ENCODE results near the gene WEE2. TPM values are rescaled to one million over a fixed set of nuclear protein-coding genes. Genes with fewer than 3 reads are reported as not detected.
"Not testable (repeated sequence)": the region's sequence is repeated elsewhere in the genome, so short reads cannot be mapped to it uniquely, and the experiment has no call there.

The WEE2 gene
- polyA plus RNA-seq, 4 donors, result 0.21 to 0.43 (median 0.31) TPM

DNA sequence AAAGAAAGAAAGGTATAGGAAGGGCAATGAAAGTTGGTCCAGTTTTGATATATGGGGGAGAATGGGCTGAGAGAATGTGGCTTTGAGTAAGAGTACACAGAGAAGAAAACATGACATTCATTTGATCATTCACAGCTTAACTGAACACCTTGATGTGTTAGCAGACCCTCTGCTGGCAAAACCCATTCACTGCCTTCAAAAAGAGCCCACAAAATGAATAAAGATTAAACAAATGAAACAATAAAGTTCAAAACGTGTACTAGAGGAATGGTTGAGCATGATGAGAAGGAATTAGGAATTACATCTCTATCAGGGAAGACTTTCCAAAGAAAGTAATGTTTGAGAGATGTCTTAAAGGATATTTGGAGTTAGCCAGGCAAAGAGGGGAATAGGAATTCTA is 2.1 kb downstream of the WEE2 start:
- DNase-seq (ENCODE audit: low read depth in 4 of 4, low spot score in 3 of 4), result no peak

GRCh38 chr7:141712603-141713255 is 4.6 kb downstream of the WEE2 start:
- no peak for DNase-seq (ENCODE audit: low read depth in 4 of 4, low spot score in 3 of 4)

DNA sequence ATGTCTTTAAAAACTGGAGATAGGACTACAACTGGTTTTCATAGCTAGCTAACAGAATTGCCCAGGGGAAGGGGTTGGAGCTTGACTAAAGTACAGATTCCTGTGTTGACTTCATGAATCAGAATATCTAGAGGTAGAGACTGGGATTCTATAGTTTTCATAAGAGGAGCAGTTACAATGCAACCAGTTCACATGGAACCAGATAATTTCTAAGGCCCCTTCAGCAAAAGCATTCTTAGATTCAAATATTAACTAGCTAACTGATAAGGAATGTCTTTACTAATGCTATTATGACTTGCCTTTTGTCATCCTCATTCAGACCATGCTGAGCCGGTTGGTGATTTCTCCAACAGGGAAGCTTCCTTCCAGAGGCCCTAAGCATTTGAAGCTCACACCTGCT is 5.7 kb downstream of the WEE2 start:
- no peak for DNase-seq (ENCODE audit: low read depth in 4 of 4, low spot score in 3 of 4)

DNA sequence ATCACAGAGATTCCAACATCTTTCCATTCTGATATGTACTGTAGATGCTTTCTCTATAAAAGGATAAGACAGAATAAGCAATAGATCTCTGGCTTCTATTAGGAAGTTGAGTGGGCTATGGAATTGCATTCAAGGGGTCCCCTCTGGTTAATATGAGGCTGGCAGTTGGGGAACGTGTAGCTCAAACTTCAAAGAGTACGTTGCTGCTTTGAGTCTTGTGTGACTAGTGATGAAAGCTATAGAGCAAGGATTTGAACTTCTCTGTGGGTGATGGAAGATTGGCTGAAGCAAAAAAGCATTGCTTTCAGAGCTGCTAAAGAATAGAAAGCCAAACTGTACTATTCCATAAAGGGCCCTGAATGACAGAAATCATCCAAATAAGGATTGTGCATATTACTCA is 6.4 kb downstream of the WEE2 start:
- DNase-seq (ENCODE audit: low read depth in 4 of 4, low spot score in 3 of 4), result no peak

GRCh38 chr7:141715018-141715417 is 6.9 kb downstream of the WEE2 start:
- no peak for DNase-seq (ENCODE audit: low read depth in 4 of 4, low spot score in 3 of 4)

GRCh38 chr7:141715794-141716689 is 7.9 kb downstream of the WEE2 start:
- DNase-seq (ENCODE audit: low read depth in 4 of 4, low spot score in 3 of 4), result no peak

- no peak for DNase-seq (ENCODE audit: low read depth in 4 of 4, low spot score in 3 of 4)
Measured at GRCh38 chr7:141717450-141717849, 9.3 kb downstream of the WEE2 start.

DNA sequence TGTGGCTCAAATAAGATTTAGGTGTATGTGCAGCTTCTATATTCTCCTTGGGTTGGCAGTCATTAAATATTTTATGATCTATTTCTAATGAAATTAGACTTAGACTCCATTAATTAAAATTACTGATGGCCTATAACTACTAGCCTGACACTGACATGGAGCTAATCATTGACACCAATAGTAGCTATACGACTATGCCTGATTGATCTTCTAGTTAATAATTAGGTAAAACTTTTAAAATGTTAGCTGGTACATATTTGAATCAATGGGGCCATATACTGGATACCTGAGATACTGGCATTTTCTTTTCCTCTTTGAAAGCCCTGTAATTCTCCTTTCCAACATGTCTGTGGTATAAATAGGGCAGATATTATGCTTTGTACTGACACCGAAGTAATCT is 14.4 kb downstream of the WEE2 start:
- DNase-seq (ENCODE audit: low read depth in 4 of 4, low spot score in 3 of 4), result no peak

DNA sequence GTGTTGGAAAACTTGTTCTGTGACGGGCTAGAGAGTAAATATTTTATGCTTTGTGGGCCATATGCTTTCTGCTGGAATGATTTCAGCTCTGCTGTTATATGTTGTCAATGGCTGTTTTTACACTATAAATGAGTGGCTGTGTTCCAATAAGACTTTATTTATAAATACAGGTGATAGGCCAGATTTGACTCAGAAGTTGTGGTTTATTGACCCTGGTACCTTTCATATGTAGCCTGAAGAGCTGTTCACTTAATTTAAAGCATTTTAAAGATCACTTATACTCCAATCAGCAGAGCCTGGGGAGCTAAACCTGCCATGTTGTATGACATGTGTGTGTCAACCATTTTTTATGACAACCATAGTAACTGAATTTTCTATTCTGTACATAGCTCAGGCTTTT is 20.9 kb downstream of the WEE2 start:
- no peak for DNase-seq (ENCODE audit: low read depth in 4 of 4, low spot score in 3 of 4)

GRCh38 chr7:141731476-141732149 is 23.5 kb downstream of the WEE2 start:
- DNase-seq (ENCODE audit: low read depth in 4 of 4, low spot score in 3 of 4), result no peak

DNA sequence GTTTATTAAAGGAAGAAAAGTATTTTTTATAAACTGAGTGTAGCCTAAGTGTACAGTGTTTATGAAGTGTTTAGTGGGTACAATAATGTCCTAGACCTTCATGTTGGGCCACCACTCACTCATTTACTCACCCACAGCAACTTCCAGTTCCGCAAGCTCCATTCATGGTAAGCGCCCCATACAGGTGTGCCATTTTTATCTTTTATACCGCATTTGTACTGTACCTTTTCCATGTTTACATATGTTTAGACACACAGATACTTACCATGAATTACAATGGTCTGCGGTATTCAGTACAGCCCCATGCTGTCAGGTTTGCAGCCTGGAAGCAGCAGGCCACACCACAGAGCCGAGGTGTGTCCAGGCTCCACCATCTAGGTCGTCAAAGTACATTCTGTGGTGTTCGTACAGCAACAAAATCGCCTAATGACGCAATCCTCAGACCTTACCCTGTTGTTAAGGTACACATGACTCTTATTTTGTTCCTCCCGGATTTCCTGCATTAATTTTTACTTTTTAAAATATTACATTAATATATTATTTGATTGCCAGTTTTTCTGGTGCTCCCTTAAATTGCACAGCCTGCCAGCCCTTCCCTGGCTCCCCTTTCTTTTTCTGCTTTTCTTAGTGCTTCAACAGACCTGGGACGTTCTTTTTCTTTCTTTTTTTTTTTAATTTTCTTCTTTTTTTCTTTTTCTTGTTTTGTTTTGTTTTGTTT is 29.1 kb downstream of the WEE2 start:
- DNase-seq (ENCODE audit: low read depth in 4 of 4, low spot score in 3 of 4), result peak in 1 of 4 donors; percentile 2

- peak; percentile 87 to 96 (median 92) for DNase-seq (ENCODE audit: low read depth in 4 of 4, low spot score in 3 of 4)
Measured at GRCh38 chr7:141737836-141738591, 29.9 kb downstream of the WEE2 start, which contains the start of gene SSBP1. SSBP1 (plus strand) TSS chr7:141738358; CDS start chr7:141739167, 809 bp downstream.

GRCh38 chr7:141738592-141739013 is 30.4 kb downstream of the WEE2 start:
- no peak for DNase-seq (ENCODE audit: low read depth in 4 of 4, low spot score in 3 of 4)

GRCh38 chr7:141739250-141739649 is 31.1 kb downstream of the WEE2 start:
- no peak for DNase-seq (ENCODE audit: low read depth in 4 of 4, low spot score in 3 of 4)

DNA sequence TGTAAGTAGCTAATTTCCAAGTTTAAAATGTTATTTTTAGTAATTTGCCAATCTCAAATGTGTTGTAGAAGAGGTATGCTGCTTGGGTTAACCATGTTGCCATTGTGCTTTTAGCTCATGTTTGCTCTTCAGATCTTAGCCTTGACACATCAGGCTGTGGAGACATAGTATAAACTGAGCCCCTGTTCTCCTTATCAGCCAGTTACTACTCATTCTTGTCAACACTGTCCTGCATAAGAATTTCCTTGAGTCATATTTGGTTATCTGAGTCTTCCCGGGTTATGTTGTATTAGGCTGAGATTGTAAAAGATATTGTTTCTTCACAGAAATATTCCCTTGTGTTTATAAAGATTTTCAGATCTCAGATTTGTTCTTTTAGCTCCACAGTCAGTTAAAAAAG is 34.1 kb downstream of the WEE2 start:
- DNase-seq (ENCODE audit: low read depth in 4 of 4, low spot score in 3 of 4), result no peak

DNA sequence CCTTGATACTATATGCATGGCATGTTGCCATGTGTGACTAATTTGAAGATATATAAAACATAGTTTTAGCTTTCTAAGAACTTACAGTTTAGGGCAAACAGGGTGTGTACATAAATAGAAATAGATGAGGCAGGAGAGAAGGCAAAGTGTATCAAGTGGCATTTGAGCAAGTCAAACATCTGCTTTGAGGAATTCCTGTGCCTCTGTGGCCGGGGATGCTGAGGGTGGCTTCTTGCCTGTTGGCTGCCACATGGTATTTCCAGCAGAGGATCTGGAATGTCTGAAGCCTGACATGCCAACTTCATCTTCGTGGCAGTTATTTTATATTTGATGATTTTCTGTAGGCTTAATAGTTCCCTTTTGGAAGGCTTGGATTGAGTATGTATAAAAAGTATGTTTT is 36.0 kb downstream of the WEE2 start:
- no peak for DNase-seq (ENCODE audit: low read depth in 4 of 4, low spot score in 3 of 4)

DNA sequence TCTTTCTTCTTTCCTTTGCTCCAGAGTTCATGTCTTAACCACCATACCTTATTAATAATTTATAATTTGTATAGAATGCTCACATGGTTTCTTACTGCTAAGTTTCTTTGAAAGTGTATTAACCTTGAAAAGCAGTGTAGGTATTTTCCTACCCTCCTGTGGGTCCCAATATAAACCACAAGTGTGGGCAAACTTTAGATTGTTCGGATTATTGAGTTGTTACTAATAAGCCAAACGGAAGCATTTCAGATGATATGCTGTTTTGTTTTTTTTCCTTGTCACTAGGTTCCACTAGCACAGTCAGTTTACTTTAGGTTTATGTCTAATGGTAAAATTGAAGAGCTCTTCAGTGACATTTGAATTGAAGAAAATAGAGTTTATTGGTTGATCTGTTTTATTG is 40.2 kb downstream of the WEE2 start:
- no peak for DNase-seq (ENCODE audit: low read depth in 4 of 4, low spot score in 3 of 4)

DNA sequence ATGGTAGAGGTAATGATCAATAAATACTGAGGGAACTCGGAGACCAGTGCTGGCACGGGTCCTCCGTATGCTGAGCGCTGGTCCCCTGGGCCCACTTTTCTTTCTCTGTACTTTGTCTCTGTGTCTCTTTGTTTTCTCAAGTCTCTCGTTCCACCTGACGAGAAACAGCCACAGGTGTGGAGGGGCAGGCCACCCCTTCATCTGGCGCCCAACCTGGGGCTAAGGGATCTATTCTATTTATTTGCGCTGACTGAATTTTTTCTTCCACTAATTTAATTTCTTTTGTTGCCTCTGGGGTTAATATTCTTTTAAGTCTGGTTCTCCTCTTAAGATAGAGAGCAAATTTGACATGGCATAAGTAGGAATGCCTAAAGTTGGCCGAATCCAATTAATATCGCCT is 43.8 kb downstream of the WEE2 start:
- DNase-seq (ENCODE audit: low read depth in 4 of 4, low spot score in 3 of 4), result not testable (repeated sequence)

- no peak for DNase-seq (ENCODE audit: low read depth in 4 of 4, low spot score in 3 of 4)
Measured at GRCh38 chr7:141752634-141753033, 44.5 kb downstream of the WEE2 start.

DNA sequence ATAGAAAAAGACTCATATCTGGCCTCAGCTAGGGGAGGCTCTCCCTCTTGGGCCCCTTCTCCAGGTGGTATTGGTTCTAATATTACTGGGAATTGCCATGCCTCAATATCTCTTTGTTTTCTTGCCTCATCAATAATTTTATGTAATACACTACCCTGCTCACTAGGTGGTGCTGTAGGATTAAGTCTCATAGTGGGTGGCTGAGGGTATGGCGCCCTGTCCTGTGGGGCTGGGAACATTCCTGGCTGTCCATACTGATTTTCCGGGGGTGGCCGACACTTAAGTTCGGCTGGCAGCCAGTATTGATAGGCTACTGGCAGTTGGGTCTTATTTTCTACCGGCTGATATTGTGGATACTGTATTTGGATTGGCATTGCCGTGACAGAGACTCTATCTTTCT is 46.8 kb downstream of the WEE2 start:
- no peak for DNase-seq (ENCODE audit: low read depth in 4 of 4, low spot score in 3 of 4)

Measured in right renal pelvis (tissue), 4 donors.